OCI-LY1 (cell line): Measurements from ENCODE around the gene TSR3.

Source experiments
- H2AFZ ChIP-seq: fragments of 200-600 bp; sonication (generic), shearing (Covaris generic); 2 replicates; pipeline ENCODE4 v1.6.0; 2014; ENCODE audit warnings: antibody characterized with exemption, mild to moderate bottlenecking, low read length
- H3F3A ChIP-seq: fragments of 200-600 bp; sonication (generic), shearing (Covaris generic); 2 replicates; pipeline ENCODE4 v1.6.0; 2014; ENCODE audit warnings: mild to moderate bottlenecking, antibody characterized with exemption, low read length, moderate library complexity; ENCODE audit not compliant: insufficient read depth
- H3K27ac ChIP-seq: fragments of 200-600 bp; sonication (generic); 2 replicates; pipeline ENCODE4 v1.5.1; 2014; ENCODE audit warnings: low read length, mixed run types, mild to moderate bottlenecking, low read depth; ENCODE audit not compliant: poor library complexity, severe bottlenecking
- H3K27me3 ChIP-seq: fragments of 200-600 bp; sonication (generic); 2 replicates; pipeline ENCODE4 v1.6.0; 2014; ENCODE audit warnings: antibody characterized with exemption, mild to moderate bottlenecking, low read length, moderate library complexity; ENCODE audit not compliant: insufficient read depth
- H3K36me3 ChIP-seq: fragments of 200-600 bp; sonication (generic); 2 replicates; pipeline ENCODE4 v1.6.1; 2014; ENCODE audit warnings: mild to moderate bottlenecking, antibody characterized with exemption, low read length, moderate library complexity, mixed read lengths; ENCODE audit not compliant: insufficient read depth
- H3K4me1 ChIP-seq: fragments of 200-600 bp; sonication (generic); 2 replicates; pipeline ENCODE4 v1.5.1; 2014; ENCODE audit warnings: mild to moderate bottlenecking, low read length, moderate library complexity; ENCODE audit not compliant: insufficient read depth, severe bottlenecking
- H3K4me2 ChIP-seq: fragments of 200-600 bp; sonication (generic), shearing (Covaris generic); 2 replicates; pipeline ENCODE4 v1.6.1; 2014; ENCODE audit warnings: low read length
- H3K4me3 ChIP-seq: fragments of 200-600 bp; sonication (generic); 2 replicates; pipeline ENCODE4 v1.5.1; 2014; ENCODE audit warnings: low read length, low read depth, mild to moderate bottlenecking, mixed read lengths; ENCODE audit not compliant: poor library complexity, severe bottlenecking
- H3K79me2 ChIP-seq: fragments of 200-600 bp; shearing (Covaris generic); 2 replicates; pipeline ENCODE4 v1.6.1; 2016; ENCODE audit warnings: mixed run types, low read length, mixed read lengths; ENCODE audit not compliant: insufficient read depth
- H3K9ac ChIP-seq: fragments of 200-600 bp; sonication (generic), shearing (Covaris generic); 2 replicates; pipeline ENCODE4 v1.6.1; 2014; ENCODE audit warnings: mild to moderate bottlenecking, low read length, mixed read lengths
- H3K9me2 ChIP-seq: fragments of 200-600 bp; sonication (generic), shearing (Covaris generic); 2 replicates; pipeline ENCODE4 v1.6.1; 2014; ENCODE audit warnings: low read depth, mild to moderate bottlenecking, low read length, mixed read lengths
- H3K9me3 ChIP-seq: fragments of 200-600 bp; shearing (Covaris generic); 2 replicates; pipeline ENCODE4 v1.6.1; 2014; ENCODE audit warnings: low read length, mixed read lengths
- H4K20me1 ChIP-seq: fragments of 200-600 bp; sonication (generic), shearing (Covaris generic); 2 replicates; pipeline ENCODE4 v1.6.0; 2016; ENCODE audit warnings: mild to moderate bottlenecking, low read length; ENCODE audit not compliant: insufficient read depth
- EZH2 ChIP-seq: fragments of 200-600 bp; sonication (generic), shearing (Covaris generic); IDR thresholded peaks from 2 replicates; pipeline ENCODE4 v1.8.0; 2017; ENCODE audit warnings: borderline replicate concordance, mixed run types, mild to moderate bottlenecking, antibody characterized with exemption, low read length, moderate library complexity, mixed read lengths
- TF ChIP-seq, protein P1 (sequence below): fragments of 200-600 bp; sonication (generic), shearing (Covaris generic); IDR thresholded peaks from 2 replicates; pipeline ENCODE4 v1.5.1; 2017; ENCODE audit warnings: mild to moderate bottlenecking, antibody characterized with exemption, low read length, moderate library complexity, mixed read lengths

Gene TSR3

DNA sequence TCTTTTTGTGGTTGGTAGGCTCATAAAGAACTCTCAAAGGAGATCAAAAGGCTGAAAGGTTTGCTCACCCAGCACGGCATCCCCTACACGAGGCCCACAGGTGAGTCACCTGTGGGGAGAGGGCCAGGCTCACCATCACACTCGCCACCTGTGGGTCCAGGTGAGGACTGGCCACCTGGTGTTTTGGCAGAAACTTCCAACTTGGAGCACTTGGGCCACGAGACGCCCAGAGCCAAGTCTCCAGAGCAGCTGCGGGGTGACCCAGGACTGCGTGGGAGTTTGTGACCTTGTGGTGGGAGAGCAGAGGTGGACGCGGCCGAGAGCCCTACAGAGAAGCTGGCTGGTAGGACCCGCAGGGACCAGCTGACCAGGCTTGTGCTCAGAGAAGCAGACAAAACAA, 11.1 kb upstream of the TSR3 start:
- H3K9me3 ChIP-seq, result no peaks in the 10 kb centered on the region
- no peak overlapping the region for H3K9ac ChIP-seq
- no peaks in the 10 kb centered on the region for H3K9me2 ChIP-seq
- no peaks in the 10 kb centered on the region for H3K4me1 ChIP-seq
- no peak overlapping the region for H3K4me3 ChIP-seq
- H3K27me3 ChIP-seq, result no peaks in the 10 kb centered on the region
- no peak for TF ChIP-seq EZH2
- TF ChIP-seq, protein P1, sequence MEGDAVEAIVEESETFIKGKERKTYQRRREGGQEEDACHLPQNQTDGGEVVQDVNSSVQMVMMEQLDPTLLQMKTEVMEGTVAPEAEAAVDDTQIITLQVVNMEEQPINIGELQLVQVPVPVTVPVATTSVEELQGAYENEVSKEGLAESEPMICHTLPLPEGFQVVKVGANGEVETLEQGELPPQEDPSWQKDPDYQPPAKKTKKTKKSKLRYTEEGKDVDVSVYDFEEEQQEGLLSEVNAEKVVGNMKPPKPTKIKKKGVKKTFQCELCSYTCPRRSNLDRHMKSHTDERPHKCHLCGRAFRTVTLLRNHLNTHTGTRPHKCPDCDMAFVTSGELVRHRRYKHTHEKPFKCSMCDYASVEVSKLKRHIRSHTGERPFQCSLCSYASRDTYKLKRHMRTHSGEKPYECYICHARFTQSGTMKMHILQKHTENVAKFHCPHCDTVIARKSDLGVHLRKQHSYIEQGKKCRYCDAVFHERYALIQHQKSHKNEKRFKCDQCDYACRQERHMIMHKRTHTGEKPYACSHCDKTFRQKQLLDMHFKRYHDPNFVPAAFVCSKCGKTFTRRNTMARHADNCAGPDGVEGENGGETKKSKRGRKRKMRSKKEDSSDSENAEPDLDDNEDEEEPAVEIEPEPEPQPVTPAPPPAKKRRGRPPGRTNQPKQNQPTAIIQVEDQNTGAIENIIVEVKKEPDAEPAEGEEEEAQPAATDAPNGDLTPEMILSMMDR, result no peak
- H4K20me1 ChIP-seq, result no peaks in the 10 kb centered on the region
- peaks cover 78% of the 10 kb centered on the region for H3K36me3 ChIP-seq
- no peaks in the 10 kb centered on the region for H3K79me2 ChIP-seq
- no peak overlapping the region for H2AFZ ChIP-seq
- H3K27ac ChIP-seq, result no peak overlapping the region
- H3F3A ChIP-seq, result 0 out of 2 replicates have a peak, but pooled peaks cover 3% of the 10 kb centered on the region
- no peak overlapping the region for H3K4me2 ChIP-seq

DNA sequence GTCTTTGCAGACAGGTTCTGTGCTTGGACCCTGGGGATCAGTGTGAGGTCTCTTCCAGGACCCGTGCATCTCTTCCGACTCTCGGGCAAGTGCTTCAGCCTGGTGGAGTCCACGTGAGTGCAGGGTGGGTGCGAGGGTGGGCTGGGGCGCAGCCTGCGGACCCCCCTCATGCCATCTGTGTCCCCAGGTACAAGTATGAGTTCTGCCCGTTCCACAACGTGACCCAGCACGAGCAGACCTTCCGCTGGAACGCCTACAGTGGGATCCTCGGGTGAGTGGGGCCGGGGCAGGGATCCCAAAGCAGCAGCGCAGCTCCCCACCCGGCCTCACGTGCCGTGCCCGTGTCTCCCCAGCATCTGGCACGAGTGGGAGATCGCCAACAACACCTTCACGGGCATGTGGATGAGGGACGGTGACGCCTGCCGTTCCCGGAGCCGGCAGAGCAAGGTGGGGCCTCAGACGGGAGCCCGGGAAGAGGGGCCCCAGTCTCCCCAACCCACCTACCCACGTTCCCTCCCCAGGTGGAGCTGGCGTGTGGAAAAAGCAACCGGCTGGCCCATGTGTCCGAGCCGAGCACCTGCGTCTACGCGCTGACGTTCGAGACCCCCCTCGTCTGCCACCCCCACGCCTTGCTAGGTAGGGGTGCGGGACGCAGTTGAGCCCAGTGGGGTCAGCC, 10.1 kb upstream of the TSR3 start:
- no peaks in the 10 kb centered on the region for H3K9me2 ChIP-seq
- H4K20me1 ChIP-seq, result no peaks in the 10 kb centered on the region
- H3K27ac ChIP-seq, result no peak overlapping the region
- H3F3A ChIP-seq, result 0 out of 2 replicates have a peak, but pooled peaks cover 3% of the 10 kb centered on the region
- H3K79me2 ChIP-seq, result no peaks in the 10 kb centered on the region
- H3K36me3 ChIP-seq, result peaks cover 74% of the 10 kb centered on the region
- H2AFZ ChIP-seq, result no peak overlapping the region
- H3K4me1 ChIP-seq, result no peaks in the 10 kb centered on the region
- H3K27me3 ChIP-seq, result no peaks in the 10 kb centered on the region
- no peak for TF ChIP-seq EZH2
- TF ChIP-seq, protein P1, result no peak
- no peak overlapping the region for H3K4me2 ChIP-seq
- no peak overlapping the region for H3K9ac ChIP-seq
- no peak overlapping the region for H3K4me3 ChIP-seq
- H3K9me3 ChIP-seq, result no peaks in the 10 kb centered on the region

DNA sequence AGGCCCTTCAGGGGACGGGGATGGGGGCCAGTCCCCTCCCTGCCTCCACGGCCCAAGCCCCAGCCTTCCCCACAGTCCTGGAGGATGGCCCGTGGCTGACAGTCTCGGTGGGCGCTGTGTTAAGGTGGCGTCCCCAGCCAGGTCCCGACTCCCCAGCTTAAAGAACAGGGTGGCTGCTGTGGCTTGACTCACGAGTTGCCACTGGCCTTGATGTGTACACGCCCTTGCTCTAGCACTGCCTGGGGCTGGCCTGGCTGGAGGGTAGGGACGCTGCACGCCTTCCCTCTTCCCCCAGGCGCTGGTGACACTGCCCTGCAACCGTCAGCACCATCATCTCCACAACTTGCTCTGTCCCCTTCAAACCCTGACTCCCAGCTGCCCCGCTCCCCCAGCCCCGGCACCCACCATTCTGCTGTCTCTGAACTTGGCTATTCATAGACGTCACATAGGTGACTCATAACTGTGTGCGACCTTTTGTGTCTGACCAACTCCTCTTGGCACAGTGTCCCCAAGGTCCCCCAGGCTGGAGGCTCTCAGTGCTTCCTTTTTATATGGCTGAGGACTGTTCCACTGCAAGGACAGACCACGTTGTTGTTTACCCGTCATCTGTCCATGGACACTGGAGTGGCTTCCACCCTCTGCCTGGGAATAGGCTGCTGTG, 6.4 kb upstream of the TSR3 start:
- Histone ChIP-seq H3K36me3 (peaks cover 37% of the 10 kb centered on the region), H3K27me3 (no peaks in the 10 kb centered on the region), H3K9me3 (no peaks in the 10 kb centered on the region), H2AFZ (no peak overlapping the region), H3K4me3 (no peak overlapping the region), H4K20me1 (no peaks in the 10 kb centered on the region), H3K4me2 (no peak overlapping the region), H3F3A (no peaks in the 10 kb centered on the region), H3K9ac (no peak overlapping the region), H3K79me2 (no peaks in the 10 kb centered on the region), H3K9me2 (no peaks in the 10 kb centered on the region), H3K4me1 (peaks cover 6% of the 10 kb centered on the region), H3K27ac (no peak overlapping the region)
- no peak for TF ChIP-seq EZH2
- TF ChIP-seq, protein P1, result no peak
